Measurements from ENCODE around the gene IAH1. TPM values are rescaled to one million over a fixed set of nuclear protein-coding genes. Genes with fewer than 3 reads are reported as not detected.

Gene IAH1
- total and polyA plus RNA-seq, 9 of the 15 experiments (the other 6 are each of a cell fraction or from before 2014, with no cell fraction given), result 0.04 to 19.3 (median 0.36) TPM; not detected in 3

DNA sequence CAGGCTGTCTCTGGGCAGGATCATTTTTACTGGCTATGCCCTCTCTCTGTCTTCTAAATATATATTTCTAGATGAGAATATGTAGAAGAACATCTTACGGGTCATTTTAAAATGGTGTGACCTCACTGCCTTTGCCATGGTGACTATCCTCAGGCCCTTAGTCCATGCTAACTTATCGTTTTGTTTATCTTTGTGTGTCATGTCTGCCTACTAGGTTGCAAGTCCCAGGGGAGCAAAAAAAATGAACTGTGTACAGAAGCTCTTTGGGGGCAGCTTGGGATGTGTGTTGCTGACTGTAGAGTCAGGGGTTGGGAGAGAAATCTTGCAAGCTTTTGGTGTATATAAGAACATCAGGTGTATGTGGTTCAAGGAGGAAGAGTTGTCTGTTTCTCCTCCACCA, 39.9 kb upstream of the IAH1 start:
- intact Hi-C loops (cut with micrococcal nuclease), result no loop called here
- in situ Hi-C loops (cut with MboI), result no loop called here
- Histone ChIP-seq H3K9me1 (ENCODE audit: control insufficient read depth, insufficient read depth, low read length) (no peaks in the 10 kb centered on the region), H3K4me2 (ENCODE audit: insufficient read depth, low read length) (no peak overlapping the region), H3K4me3 (no peak overlapping the region), H4K20me1 (replicated peaks; ENCODE audit: control insufficient read depth, insufficient read depth, low read length) (no peaks in the 10 kb centered on the region), H2AFZ (ENCODE audit: low read depth, low read length) (no peak overlapping the region), H3K27ac (ENCODE audit: extremely low read depth, low read depth, low read length) (no peak overlapping the region), H3K27me3 (ENCODE audit: control insufficient read depth in 2 of 2, insufficient read depth in 2 of 2, low read length in 2 of 2) (no peaks in the 10 kb centered on the region), H3K36me3 (ENCODE audit: control insufficient read depth, insufficient read depth, low read length) (peaks cover 86% of the 10 kb centered on the region), H3K9ac (ENCODE audit: insufficient read depth in 1 of 2, low read depth in 2 of 2, low read length in 2 of 2) (no peak overlapping the region), H3K79me2 (ENCODE audit: control insufficient read depth, insufficient read depth, low read length) (no peaks in the 10 kb centered on the region), H3K4me1 (replicated peaks in 1 of 2; ENCODE audit: control insufficient read depth in 2 of 2, insufficient read depth in 2 of 2, low read length in 2 of 2) (no peaks in the 10 kb centered on the region), H3K9me3 (replicated peaks; ENCODE audit: control insufficient read depth, insufficient read depth, low read depth, low read length) (no peaks in the 10 kb centered on the region)
- FAIRE-seq (no peak), DNase-seq (ENCODE audit: extremely low read depth in 1 of 4, low spot score in 3 of 4) (no peak), ATAC-seq (no peak)
- WGBS (ENCODE audit: insufficient coverage, low coverage, missing lambda C conversion rate), result 56% methylated on average over 2 of the region's 2 CpGs
- no TSS peak for BruUV-seq (replicated peaks)
- CTCF ChIA-PET (ENCODE audit: low intra/inter-chr PET ratio), result no interaction called here
- POLR2A ChIA-PET, result interaction anchor here (1.3 kb wide), 1 partner anchor 9 kb away, joined by 3 read pairs; no protein-coding TSS in a partner anchor
- TF ChIP-seq SMARCE1 (IDR thresholded peaks at IDR 0.05) (no peak), RFX1 (IDR thresholded peaks at IDR 0.05) (0 out of 2 replicates have a peak, but pooled peaks have one; percentile 19)

GRCh38 chr2:9439536-9439935, 34.8 kb upstream of the IAH1 start:
- 93% methylated on average over 1 of the region's 1 CpG for WGBS (ENCODE audit: insufficient coverage, low coverage, missing lambda C conversion rate)

More at GRCh38 chr2:9439536-9439935, 34.8 kb upstream of the IAH1 start:
- H4K20me1 ChIP-seq (replicated peaks; ENCODE audit: control insufficient read depth, insufficient read depth, low read length), result no peaks in the 10 kb centered on the region
- in situ Hi-C loops (cut with MboI) (no loop called here), intact Hi-C loops (cut with micrococcal nuclease) (no loop called here)
- H3K4me2 ChIP-seq (ENCODE audit: insufficient read depth, low read length), result no peak overlapping the region
- CTCF ChIA-PET (ENCODE audit: low intra/inter-chr PET ratio), result no interaction called here
- no peaks in the 10 kb centered on the region for H3K9me3 ChIP-seq (replicated peaks; ENCODE audit: control insufficient read depth, insufficient read depth, low read depth, low read length)
- ATAC-seq (no peak), DNase-seq (ENCODE audit: extremely low read depth in 1 of 4, low spot score in 3 of 4) (no peak), FAIRE-seq (no peak)
- H3K79me2 ChIP-seq (ENCODE audit: control insufficient read depth, insufficient read depth, low read length), result no peaks in the 10 kb centered on the region
- TF ChIP-seq STAG1 (CRISPR knock-in tag; IDR thresholded peaks at IDR 0.05; ENCODE audit: borderline replicate concordance), result no peak
- TF ChIP-seq HNRNPK (IDR thresholded peaks at IDR 0.05; ENCODE audit: low read depth, low read length, poor library complexity, severe bottlenecking), result no peak
- no peak for TF ChIP-seq ZBTB1 (CRISPR knock-in tag; IDR thresholded peaks at IDR 0.05; ENCODE audit: borderline replicate concordance, low read depth)
- no peak for TF ChIP-seq FOXP4 (CRISPR knock-in tag; IDR thresholded peaks at IDR 0.05; ENCODE audit: borderline replicate concordance)
- TF ChIP-seq PCBP2 (IDR thresholded peaks at IDR 0.05; ENCODE audit: low read depth, low read length, poor library complexity, severe bottlenecking), result no peak
- no peak for TF ChIP-seq ZNF23 (CRISPR knock-in tag; IDR thresholded peaks at IDR 0.05)
- TF ChIP-seq ZNF717 (CRISPR knock-in tag; IDR thresholded peaks at IDR 0.05), result no peak
- TF ChIP-seq CREB1 (IDR thresholded peaks at IDR 0.05), result no peak
- no peak for TF ChIP-seq CREB1 (CRISPR knock-in tag; IDR thresholded peaks at IDR 0.05)
- TF ChIP-seq ZNF551 (CRISPR knock-in tag; IDR thresholded peaks at IDR 0.05), result no peak
- TF ChIP-seq BMI1 (IDR thresholded peaks at IDR 0.05; ENCODE audit: low read length), result no peak
- no peaks in the 10 kb centered on the region for H3K9me1 ChIP-seq (ENCODE audit: control insufficient read depth, insufficient read depth, low read length)
- H3K36me3 ChIP-seq (ENCODE audit: control insufficient read depth, insufficient read depth, low read length), result peaks cover 81% of the 10 kb centered on the region
- no peak overlapping the region for H3K4me3 ChIP-seq
- no peaks in the 10 kb centered on the region for H3K27me3 ChIP-seq (ENCODE audit: control insufficient read depth in 2 of 2, insufficient read depth in 2 of 2, low read length in 2 of 2)
- BruUV-seq (replicated peaks), result no TSS peak
- POLR2A ChIA-PET, result no interaction called here
- H2AFZ ChIP-seq (ENCODE audit: low read depth, low read length), result no peak overlapping the region
- H3K27ac ChIP-seq (ENCODE audit: extremely low read depth, low read depth, low read length), result no peak overlapping the region
- H3K9ac ChIP-seq (ENCODE audit: insufficient read depth in 1 of 2, low read depth in 2 of 2, low read length in 2 of 2), result no peak overlapping the region
- no peaks in the 10 kb centered on the region for H3K4me1 ChIP-seq (replicated peaks in 1 of 2; ENCODE audit: control insufficient read depth in 2 of 2, insufficient read depth in 2 of 2, low read length in 2 of 2)

Measured in K562 (cell line).